Activated B cell treated with CpG ODN at 0.5 μM for 24 hours (primary cell): ENCODE results near the gene PIK3AP1. TPM values are rescaled to one million over a fixed set of nuclear protein-coding genes. Genes with fewer than 3 reads are reported as not detected.
A peak's percentile ranks its signal among the peaks of the same experiment; 100 is the strongest.

Experiments
- ATAC-seq: fragments of 200-7000 bp; cut with Tn5 transposase; one replicate; pipeline ENCODE4 v1.10.0; 2021; ENCODE audit warnings: low read depth, mild to moderate bottlenecking, moderate library complexity
- CTCF ChIA-PET: fragments of 350-600 bp; sonication (Branson Sonifier 250); formaldehyde crosslinking; loops from one replicate; lab custom pipeline; 2021; ENCODE audit warnings: antibody characterized with exemption; lab: Charles Lee
- POLR2A ChIA-PET: fragments of 350-600 bp; sonication (Branson Sonifier 250); formaldehyde crosslinking; loops from one replicate; lab custom pipeline; 2021; ENCODE audit warnings: antibody characterized with exemption; lab: Charles Lee
- DNase-seq: peaks from one replicate; pipeline ENCODE4 v3.0.0; 2022
- H3K27ac Mint-ChIP-seq: one replicate; pipeline ENCODE4 v1.8.0; 2020; ENCODE audit warnings: mixed read lengths
- H3K27me3 Mint-ChIP-seq: one replicate; pipeline ENCODE4 v1.8.0; 2021; ENCODE audit warnings: mixed read lengths
- H3K36me3 Mint-ChIP-seq: one replicate; pipeline ENCODE4 v1.8.0; 2021; ENCODE audit warnings: low read depth, mixed read lengths
- H3K4me1 Mint-ChIP-seq: one replicate; pipeline ENCODE4 v1.8.0; 2021; ENCODE audit warnings: mixed read lengths
- H3K4me3 Mint-ChIP-seq: one replicate; pipeline ENCODE4 v1.8.0; 2020; ENCODE audit warnings: mild to moderate bottlenecking, mixed read lengths
- H3K9me3 Mint-ChIP-seq: one replicate; pipeline ENCODE4 v1.8.0; 2020; ENCODE audit warnings: mixed read lengths
- CTCF ChIP-seq: fragments of 200-600 bp; IDR thresholded peaks from one replicate; pipeline ENCODE4 v1.8.0; 2022; ENCODE audit warnings: antibody characterized with exemption, mild to moderate bottlenecking
- intact Hi-C: fragments of 100-400 bp; cut with micrococcal nuclease; formaldehyde crosslinking; loops from one replicate; pipeline ENCODE4 v1.15.1; 2024
- total RNA-seq: library from RNA; stranded (reverse); gene quantifications from 2 replicates; pipeline ENCODE4 v1.2.3, GENCODE V29; 2022

The PIK3AP1 gene
- 156 and 157 TPM in 2 replicates for total RNA-seq

- H3K36me3 Mint-ChIP-seq: peaks cover 18% of the 10 kb centered on the region
- CTCF ChIA-PET: interaction anchor here (0.8 to 1.7 kb wide), 5 partner anchors 21 to 80 kb away, joined by 3 to 9 read pairs (median 5); no protein-coding TSS in a partner anchor
- peak within 1 kb of the TSS; percentile 100 for H3K4me3 Mint-ChIP-seq
- no peak for TF ChIP-seq CTCF
- peaks cover 81% of the 10 kb centered on the region for H3K4me1 Mint-ChIP-seq
- H3K9me3 Mint-ChIP-seq: no peaks in the 10 kb centered on the region
- intact Hi-C loops: loop anchor here (1.0 kb wide), 9 partner anchors 17 to 134 kb away; no protein-coding TSS in a partner anchor
- ATAC-seq (peak; percentile 70), DNase-seq (peak; percentile 81)
- H3K27ac Mint-ChIP-seq: peak within 1 kb of the TSS; percentile 97
- POLR2A ChIA-PET: interaction anchor here (0.8 to 1.9 kb wide), 12 partner anchors 9 to 112 kb away, joined by 3 to 9 read pairs (median 4); no protein-coding TSS in a partner anchor
- H3K27me3 Mint-ChIP-seq: no peaks in the 10 kb centered on the region
Observed at GRCh38 chr10:96720422-96721206, at the start of gene PIK3AP1. Gene PIK3AP1, minus strand, starts transcription at chr10:96720514. Its CDS starts 120 bp downstream, at chr10:96720394.

GRCh38 chr10:96768136-96768535 is 47.8 kb upstream of the PIK3AP1 start:
- ChIA-PET POLR2A (interaction anchor here (0.5 kb wide), 1 partner anchor 42 kb away, joined by 6 read pairs; no protein-coding TSS in a partner anchor), CTCF (interaction anchor here (0.9 to 1.2 kb wide), 2 partner anchors 61 to 258 kb away, joined by 3 to 5 read pairs; no protein-coding TSS in a partner anchor)
- Mint-ChIP-seq H3K36me3 (no peaks in the 10 kb centered on the region), H3K4me3 (no peak overlapping the region), H3K27me3 (no peaks in the 10 kb centered on the region), H3K4me1 (peaks cover 35% of the 10 kb centered on the region), H3K27ac (no peak overlapping the region), H3K9me3 (peaks cover 6% of the 10 kb centered on the region)
- ATAC-seq: no peak
- no peak for TF ChIP-seq CTCF
- intact Hi-C loops: no loop called here
- no peak for DNase-seq

- Mint-ChIP-seq H3K4me3 (no peak overlapping the region), H3K4me1 (peaks cover 36% of the 10 kb centered on the region), H3K9me3 (peaks cover 6% of the 10 kb centered on the region), H3K27ac (no peak overlapping the region), H3K27me3 (no peaks in the 10 kb centered on the region), H3K36me3 (no peaks in the 10 kb centered on the region)
- ATAC-seq (no peak), DNase-seq (no peak)
- ChIA-PET CTCF (interaction anchor here (1.2 kb wide), 1 partner anchor 62 kb away, joined by 5 read pairs; no protein-coding TSS in a partner anchor), POLR2A (interaction anchor here (0.5 kb wide), 1 partner anchor 41 kb away, joined by 6 read pairs; no protein-coding TSS in a partner anchor)
- intact Hi-C loops: no loop called here
- no peak for TF ChIP-seq CTCF
Observed at GRCh38 chr10:96767611-96768010, 47.3 kb upstream of the PIK3AP1 start.

- peak overlapping the region; percentile 83 for H3K27ac Mint-ChIP-seq
- DNase-seq: peak; percentile 64
- POLR2A ChIA-PET: no interaction called here
- no peaks in the 10 kb centered on the region for H3K27me3 Mint-ChIP-seq
- CTCF ChIA-PET: interaction anchor here (0.9 to 1.5 kb wide), 2 partner anchors 24 to 64 kb away, joined by 3 to 4 read pairs; no protein-coding TSS in a partner anchor
- intact Hi-C loops: loop anchor here (1.0 to 2.0 kb wide), 6 partner anchors 17 to 272 kb away; no protein-coding TSS in a partner anchor
- no peaks in the 10 kb centered on the region for H3K36me3 Mint-ChIP-seq
- peak; percentile 73 for ATAC-seq
- H3K4me3 Mint-ChIP-seq: peak overlapping the region; percentile 53
- TF ChIP-seq CTCF: peak; percentile 68
- H3K9me3 Mint-ChIP-seq: no peaks in the 10 kb centered on the region
- H3K4me1 Mint-ChIP-seq: peaks cover 39% of the 10 kb centered on the region
Observed at GRCh38 chr10:96765406-96766240, 45.3 kb upstream of the PIK3AP1 start.
